DND-41 (cell line): ENCODE results near the gene FKRP.

Experiments
- ATAC-seq: fragments of 200-7000 bp; cut with Tn5 transposase; 3 replicates; pipeline ENCODE4 v1.9.1; 2021; ENCODE audit warnings: low read depth; ENCODE audit not compliant: insufficient read depth
- DNase-seq: peaks from one replicate; pipeline ENCODE4 v3.0.0-alpha.2; 2020
- H2AFZ ChIP-seq: 2 replicates; pipeline ENCODE4 v1.6.0; 2012; ENCODE audit warnings: low read depth, low read length
- H3K27ac ChIP-seq: 2 replicates; pipeline ENCODE4 v1.5.1; 2012; ENCODE audit warnings: low read length, inconsistent platforms
- H3K27me3 ChIP-seq: fragments of 200-600 bp; sonication (generic); 2 replicates; pipeline ENCODE4 v1.6.0; 2012; ENCODE audit warnings: low read length, mild to moderate bottlenecking, inconsistent platforms; ENCODE audit not compliant: insufficient read depth, poor library complexity
- H3K36me3 ChIP-seq: 2 replicates; pipeline ENCODE4 v1.5.1; 2012; ENCODE audit warnings: low read length, inconsistent platforms; ENCODE audit not compliant: insufficient read depth
- H3K4me1 ChIP-seq: 2 replicates; pipeline ENCODE4 v1.5.1; 2012; ENCODE audit warnings: mild to moderate bottlenecking, low read length; ENCODE audit not compliant: insufficient read depth
- H3K4me2 ChIP-seq: 2 replicates; pipeline ENCODE4 v1.6.0; 2012; ENCODE audit warnings: mild to moderate bottlenecking, moderate library complexity, low read length, inconsistent platforms; ENCODE audit not compliant: insufficient read depth
- H3K4me3 ChIP-seq, 2 experiments: fragments of 200-600 bp in 1 of 2; shearing (Covaris generic) in 1 of 2; 2 replicates each; pipeline ENCODE4 v1.5.1; 2012 to 2016; ENCODE audit warnings: inconsistent platforms in 2 of 2, low read length in 2 of 2, mild to moderate bottlenecking in 2 of 2, low read depth in 1 of 2, moderate library complexity in 1 of 2
- H3K79me2 ChIP-seq: 2 replicates; pipeline ENCODE4 v1.6.0; 2012; ENCODE audit warnings: low read length, inconsistent platforms; ENCODE audit not compliant: insufficient read depth
- H3K9ac ChIP-seq: 2 replicates; pipeline ENCODE4 v1.6.0; 2012; ENCODE audit warnings: low read depth, mild to moderate bottlenecking, inconsistent platforms, low read length, moderate library complexity
- H3K9me3 ChIP-seq: 2 replicates; pipeline ENCODE4 v1.5.1; 2012; ENCODE audit warnings: low read length, moderate library complexity, mild to moderate bottlenecking, inconsistent platforms; ENCODE audit not compliant: insufficient read depth, severe bottlenecking
- H4K20me1 ChIP-seq: 2 replicates; pipeline ENCODE4 v1.6.0; 2012; ENCODE audit warnings: low read length; ENCODE audit not compliant: insufficient read depth
- EZH2 ChIP-seq: IDR thresholded peaks from 3 replicates; pipeline ENCODE4 v1.6.1; 2012; ENCODE audit warnings: borderline replicate concordance, low read depth, mild to moderate bottlenecking, moderate library complexity, low read length, inconsistent platforms; ENCODE audit not compliant: severe bottlenecking
- TF ChIP-seq, protein P1 (sequence below): IDR thresholded peaks from 2 replicates; pipeline ENCODE4 v1.5.1; 2012; ENCODE audit warnings: borderline replicate concordance, low read length, moderate library complexity, mild to moderate bottlenecking; ENCODE audit not compliant: poor library complexity, severe bottlenecking; ENCODE audit errors: extremely low read depth

Gene FKRP

DNA sequence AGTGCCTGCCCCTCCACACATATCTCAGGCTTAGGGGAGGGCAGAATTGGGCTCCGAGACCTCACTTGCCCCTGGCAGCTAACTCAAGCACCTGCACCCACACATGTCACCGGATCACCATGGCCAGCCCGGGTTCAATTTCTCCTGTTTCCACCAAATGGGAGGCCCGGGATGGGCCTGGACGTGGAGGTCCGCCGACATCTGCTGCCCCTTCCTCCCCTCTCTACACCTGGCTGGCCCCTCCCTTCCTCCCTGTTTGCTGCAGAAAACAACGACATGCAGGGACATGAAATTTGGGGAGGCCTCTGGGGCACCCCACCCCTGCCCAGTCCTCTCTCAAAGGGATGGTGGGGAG lies 30.3 kb upstream of the FKRP start:
- Histone ChIP-seq H3K36me3 (peaks cover 42% of the 10 kb centered on the region), H4K20me1 (peaks cover 44% of the 10 kb centered on the region), H3K9me3 (no peaks in the 10 kb centered on the region), H3K4me2 (peak overlapping the region; percentile 90), H3K4me3 (peak overlapping the region; percentile 76 to 95), H3K27me3 (no peaks in the 10 kb centered on the region), H3K9ac (peak overlapping the region; percentile 95), H2AFZ (no peak overlapping the region), H3K79me2 (peaks cover 53% of the 10 kb centered on the region), H3K27ac (peak overlapping the region; percentile 87), H3K4me1 (peaks cover 56% of the 10 kb centered on the region)
- ATAC-seq (no peak), DNase-seq (peak; percentile 44)
- TF ChIP-seq EZH2: no peak
- TF ChIP-seq, protein P1, sequence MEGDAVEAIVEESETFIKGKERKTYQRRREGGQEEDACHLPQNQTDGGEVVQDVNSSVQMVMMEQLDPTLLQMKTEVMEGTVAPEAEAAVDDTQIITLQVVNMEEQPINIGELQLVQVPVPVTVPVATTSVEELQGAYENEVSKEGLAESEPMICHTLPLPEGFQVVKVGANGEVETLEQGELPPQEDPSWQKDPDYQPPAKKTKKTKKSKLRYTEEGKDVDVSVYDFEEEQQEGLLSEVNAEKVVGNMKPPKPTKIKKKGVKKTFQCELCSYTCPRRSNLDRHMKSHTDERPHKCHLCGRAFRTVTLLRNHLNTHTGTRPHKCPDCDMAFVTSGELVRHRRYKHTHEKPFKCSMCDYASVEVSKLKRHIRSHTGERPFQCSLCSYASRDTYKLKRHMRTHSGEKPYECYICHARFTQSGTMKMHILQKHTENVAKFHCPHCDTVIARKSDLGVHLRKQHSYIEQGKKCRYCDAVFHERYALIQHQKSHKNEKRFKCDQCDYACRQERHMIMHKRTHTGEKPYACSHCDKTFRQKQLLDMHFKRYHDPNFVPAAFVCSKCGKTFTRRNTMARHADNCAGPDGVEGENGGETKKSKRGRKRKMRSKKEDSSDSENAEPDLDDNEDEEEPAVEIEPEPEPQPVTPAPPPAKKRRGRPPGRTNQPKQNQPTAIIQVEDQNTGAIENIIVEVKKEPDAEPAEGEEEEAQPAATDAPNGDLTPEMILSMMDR: no peak

DNA sequence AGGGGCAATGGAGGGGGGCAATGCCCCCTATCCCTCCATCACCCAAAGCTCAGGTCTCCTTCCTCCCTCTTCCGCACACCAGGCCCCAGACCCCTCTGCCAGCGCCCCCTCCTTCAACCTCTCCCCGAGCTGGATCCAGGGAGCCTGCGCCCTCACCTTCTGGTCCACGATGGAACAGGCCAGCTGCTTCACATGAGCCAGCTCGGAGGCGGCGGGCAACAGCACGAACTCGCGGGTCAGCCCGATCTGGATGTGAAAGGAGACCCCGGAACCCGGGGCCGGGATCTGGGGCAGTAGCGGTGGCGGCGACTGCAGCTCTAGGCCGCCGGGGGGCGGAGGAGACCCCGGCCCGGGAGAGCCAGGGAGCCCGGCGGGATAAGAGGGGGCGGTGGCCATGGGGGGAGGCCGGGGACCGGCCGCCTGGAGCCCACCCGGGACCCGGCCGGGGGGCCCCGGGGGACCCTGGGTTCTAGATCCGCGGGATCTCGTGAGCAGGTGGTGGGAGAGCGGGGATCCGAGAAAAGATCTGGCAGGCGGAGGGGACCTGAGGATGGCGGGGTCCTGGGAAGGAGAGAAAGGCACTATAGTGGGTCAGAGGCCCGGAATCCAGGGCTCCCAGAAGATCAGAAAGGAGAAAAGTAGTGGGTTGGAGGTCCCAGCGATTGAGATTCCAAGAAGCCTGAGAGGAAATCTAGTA lies 29.7 kb upstream of the FKRP start:
- Histone ChIP-seq H3K4me1 (peaks cover 60% of the 10 kb centered on the region), H3K36me3 (peaks cover 42% of the 10 kb centered on the region), H2AFZ (peak overlapping the region; percentile 51; the same call in 1 of the 2 replicates), H3K27ac (peak overlapping the region; percentile 87), H3K79me2 (peaks cover 49% of the 10 kb centered on the region), H3K4me2 (peak overlapping the region; percentile 90), H3K9me3 (no peaks in the 10 kb centered on the region), H3K4me3 (peak overlapping the region; percentile 76 to 95), H3K27me3 (no peaks in the 10 kb centered on the region), H3K9ac (peak overlapping the region; percentile 95), H4K20me1 (peaks cover 46% of the 10 kb centered on the region)
- DNase-seq: peak; percentile 38
- no peak for ATAC-seq
- TF ChIP-seq EZH2: no peak
- TF ChIP-seq, protein P1: peak; percentile 37

DNA sequence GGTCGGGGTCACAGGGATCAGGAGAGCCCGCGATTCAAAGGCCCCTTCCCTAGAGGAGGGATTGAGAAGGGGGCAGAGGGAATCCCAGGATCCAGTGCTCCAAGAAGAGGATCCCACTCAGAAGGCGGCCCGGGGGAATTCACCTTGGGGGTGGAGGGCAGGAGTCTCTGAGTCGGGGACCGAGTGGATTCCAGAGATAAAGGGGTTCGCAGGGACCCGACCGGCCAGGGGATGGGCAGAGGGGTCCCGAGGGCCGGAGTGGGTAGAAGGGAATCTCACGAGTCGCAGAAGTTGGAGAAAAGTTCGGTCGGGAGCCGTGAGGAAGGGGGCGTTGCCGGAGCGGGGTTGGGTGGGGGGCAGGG lies 29.2 kb upstream of the FKRP start:
- peak overlapping the region; percentile 51; the same call in 1 of the 2 replicates for H2AFZ ChIP-seq
- peak overlapping the region; percentile 90 for H3K4me2 ChIP-seq
- DNase-seq (no peak), ATAC-seq (no peak)
- peaks cover 42% of the 10 kb centered on the region for H3K36me3 ChIP-seq
- peak overlapping the region; percentile 76 to 95 for H3K4me3 ChIP-seq
- TF ChIP-seq EZH2: no peak
- TF ChIP-seq, protein P1: no peak
- no peaks in the 10 kb centered on the region for H3K27me3 ChIP-seq
- H3K27ac ChIP-seq: peak overlapping the region; percentile 87
- peaks cover 48% of the 10 kb centered on the region for H3K79me2 ChIP-seq
- H3K4me1 ChIP-seq: peaks cover 63% of the 10 kb centered on the region
- no peaks in the 10 kb centered on the region for H3K9me3 ChIP-seq
- H4K20me1 ChIP-seq: peaks cover 51% of the 10 kb centered on the region
- H3K9ac ChIP-seq: peak overlapping the region; percentile 95
